ENCODE data around the gene ACADL. TPM values are rescaled to one million over a fixed set of nuclear protein-coding genes. Genes with fewer than 3 reads are reported as not detected.

The ACADL gene
- total RNA-seq, 1 experiment from 2014 or later = not detected

DNA sequence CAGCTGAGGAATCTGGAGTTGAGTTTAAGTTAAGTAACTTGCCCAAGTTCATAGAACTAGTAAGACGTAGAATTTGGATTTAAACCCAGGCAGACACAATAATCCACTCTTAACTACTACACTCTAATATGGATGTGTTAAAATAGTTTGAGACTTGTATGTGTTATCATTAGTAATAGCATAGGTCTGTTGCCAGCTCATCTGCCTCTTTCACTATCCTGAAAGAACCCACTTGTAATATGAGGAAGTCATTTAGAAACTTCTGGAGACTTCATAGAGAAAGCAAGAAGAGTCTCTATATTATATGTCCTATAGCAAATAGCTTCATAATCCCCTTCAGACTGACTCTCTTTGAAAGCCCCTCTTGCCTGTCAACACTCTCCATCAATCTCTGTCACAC, 43.0 kb upstream of the ACADL start:
- no peak overlapping the region for H2AFZ ChIP-seq (ENCODE audit: low read depth, low read length, poor library complexity, severe bottlenecking)
- no peak for DNase-seq (ENCODE audit: low read depth, low spot score)
- no peak overlapping the region for H3K27ac ChIP-seq (ENCODE audit: low read depth, low read length)
- H3K9me2 ChIP-seq (ENCODE audit: insufficient read depth) = no peaks in the 10 kb centered on the region
- no peak for TF ChIP-seq ZBTB33 (IDR thresholded peaks at IDR 0.05; ENCODE audit: extremely low read depth, insufficient replicate concordance, low read length)
- no peak for TF ChIP-seq SIN3A (IDR thresholded peaks at IDR 0.05; ENCODE audit: low read depth)
- no peak for TF ChIP-seq JUND (IDR thresholded peaks at IDR 0.05)
- no peak for TF ChIP-seq SP1 (IDR thresholded peaks at IDR 0.05; ENCODE audit: low read depth)
- TF ChIP-seq RAD21 (IDR thresholded peaks at IDR 0.05; ENCODE audit: low read depth) = no peak
- no peak for TF ChIP-seq POLR2A (IDR thresholded peaks at IDR 0.05; ENCODE audit: borderline replicate concordance, extremely low read depth, insufficient read depth, insufficient read length)
- no peak for TF ChIP-seq YY1 (IDR thresholded peaks at IDR 0.05; ENCODE audit: extremely low read depth, insufficient replicate concordance, low read depth, low read length)
- no peak for TF ChIP-seq EZH2 (IDR thresholded peaks at IDR 0.05)
- TF ChIP-seq, protein P1, sequence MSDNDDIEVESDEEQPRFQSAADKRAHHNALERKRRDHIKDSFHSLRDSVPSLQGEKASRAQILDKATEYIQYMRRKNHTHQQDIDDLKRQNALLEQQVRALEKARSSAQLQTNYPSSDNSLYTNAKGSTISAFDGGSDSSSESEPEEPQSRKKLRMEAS (IDR thresholded peaks at IDR 0.05) = no peak
- no peak for TF ChIP-seq ELF1 (IDR thresholded peaks at IDR 0.05; ENCODE audit: borderline replicate concordance, low read depth)
- no peak overlapping the region for H3K9ac ChIP-seq (ENCODE audit: low read length)
- RAD21 ChIA-PET (ENCODE audit: low non-redundant PET in 1 of 2, low total read pairs in 2 of 2, uncharacterized antibody in 2 of 2, unreplicated experiment in 2 of 2) = no interaction called here
- no peaks in the 10 kb centered on the region for H3K4me1 ChIP-seq (ENCODE audit: control insufficient read depth in 1 of 2, insufficient read depth in 2 of 2, low read length in 2 of 2)
- CTCF ChIA-PET = no interaction called here
- H3K79me2 ChIP-seq (ENCODE audit: insufficient read depth, low read length) = no peaks in the 10 kb centered on the region
- ATAC-seq = no peak
- POLR2A ChIA-PET = no interaction called here
- no peaks in the 10 kb centered on the region for H3K9me3 ChIP-seq (ENCODE audit: control insufficient read depth in 1 of 2, insufficient read depth in 1 of 2, low read depth in 1 of 2, low read length in 2 of 2)
- H3K4me3 ChIP-seq (replicated peaks in 1 of 2; ENCODE audit: low read depth in 1 of 2, low read length in 2 of 2) = no peak overlapping the region
- no TSS peak for BruUV-seq (replicated peaks)
- intact Hi-C loops (cut with micrococcal nuclease) = no loop called here
- no peaks in the 10 kb centered on the region for H3K36me3 ChIP-seq (ENCODE audit: control insufficient read depth in 1 of 2, insufficient read depth in 2 of 2, low read length in 2 of 2)
- no peaks in the 10 kb centered on the region for H3K27me3 ChIP-seq (ENCODE audit: insufficient read depth, low read length)
- H4K20me1 ChIP-seq (ENCODE audit: insufficient read depth) = no peaks in the 10 kb centered on the region
- H3K4me2 ChIP-seq (ENCODE audit: low read length) = no peak overlapping the region

All from HCT116 (cell line).